H1 (cell line): ENCODE results near the gene ZGLP1. TPM values are rescaled to one million over a fixed set of nuclear protein-coding genes. Genes with fewer than 3 reads are reported as not detected.
A peak's percentile ranks its signal among the peaks of the same experiment; 100 is the strongest.

Source experiments
- CTCF ChIA-PET: fragments of 300-600 bp; sonication (Branson Sonifier 250); formaldehyde crosslinking; loops from one replicate; lab custom pipeline; 2021; ENCODE audit not compliant: partially characterized antibody; lab: Charles Lee
- POLR2A ChIA-PET: fragments of 300-600 bp; sonication (Branson Sonifier 250); formaldehyde crosslinking; loops from one replicate; lab custom pipeline; 2021; ENCODE audit warnings: inconsistent platforms; ENCODE audit not compliant: partially characterized antibody; lab: Charles Lee
- DNase-seq, 2 experiments: peaks; one replicate each; pipeline versions ENCODE4 v3.0.0 to v3.0.0-alpha.2; 2010 to 2022; ENCODE audit warnings: low spot score in 2 of 2, low read depth in 1 of 2, mixed read lengths in 1 of 2
- FAIRE-seq: peaks from 2 replicates; lab custom pipeline; 2011; peaks lifted over from hg19 to GRCh38; lab: Jason Lieb, UNC
- H2AFZ ChIP-seq: 2 replicates; pipeline ENCODE4 v1.8.1; 2012; ENCODE audit warnings: low read length, inconsistent platforms
- H2AK5ac ChIP-seq: 2 replicates; pipeline ENCODE4 v1.6.1; 2013; ENCODE audit warnings: low read depth, low read length
- H2BK120ac ChIP-seq: replicated peaks from 2 replicates; pipeline ENCODE3; 2013; ENCODE audit warnings: low read depth, low read length, inconsistent platforms
- H2BK12ac ChIP-seq: 2 replicates; pipeline ENCODE4 v1.6.1; 2013; ENCODE audit warnings: low read depth, low read length
- H2BK15ac ChIP-seq: 2 replicates; pipeline ENCODE4 v1.6.1; 2013; ENCODE audit warnings: low read length
- H2BK20ac ChIP-seq: 2 replicates; pipeline ENCODE4 v1.6.1; 2013; ENCODE audit warnings: low read length
- H2BK5ac ChIP-seq: 2 replicates; pipeline ENCODE4 v1.6.1; 2013; ENCODE audit warnings: low read depth, low read length
- H3K14ac ChIP-seq: 2 replicates; pipeline ENCODE4 v1.6.1; 2013; ENCODE audit warnings: inconsistent platforms; ENCODE audit not compliant: insufficient read length
- H3K18ac ChIP-seq: 2 replicates; pipeline ENCODE4 v1.6.1; 2013; ENCODE audit warnings: low read length; ENCODE audit errors: extremely low read depth
- H3K23ac ChIP-seq: 2 replicates; pipeline ENCODE4 v1.6.1; 2013; ENCODE audit warnings: inconsistent platforms; ENCODE audit not compliant: insufficient read length
- H3K23me2 ChIP-seq: 2 replicates; pipeline ENCODE4 v1.6.1; 2013; ENCODE audit warnings: low read depth, low read length
- H3K27ac ChIP-seq: 2 replicates; pipeline ENCODE4 v1.6.1; 2011; ENCODE audit warnings: low read depth, low read length, inconsistent platforms
- H3K27me3 ChIP-seq, 4 experiments: replicated peaks in 1 of 4; 1 replicate in 1 of 4; 2 replicates in 3 of 4; pipeline versions ENCODE4 v1.6.1 to v1.8.1; 2011 to 2013; ENCODE audit warnings: low read length in 3 of 4, mild to moderate bottlenecking in 3 of 4, inconsistent platforms in 2 of 4, mixed read lengths in 2 of 4, moderate library complexity in 1 of 4; ENCODE audit not compliant: control insufficient read depth in 3 of 4, insufficient read depth in 3 of 4; ENCODE audit errors: extremely low read depth in 1 of 4
- H3K36me3 ChIP-seq, 4 experiments: 2 replicates each; pipeline versions ENCODE4 v1.6.1 to v1.8.1; 2011 to 2013; ENCODE audit warnings: mild to moderate bottlenecking in 4 of 4, low read length in 3 of 4, moderate library complexity in 2 of 4, control low read depth in 1 of 4, inconsistent platforms in 1 of 4; ENCODE audit not compliant: insufficient read depth in 4 of 4, control insufficient read depth in 2 of 4
- H3K4ac ChIP-seq: replicated peaks from 2 replicates; pipeline ENCODE3; 2013; ENCODE audit warnings: low read length, low read depth, mixed read lengths, inconsistent platforms; ENCODE audit not compliant: insufficient read length
- H3K4me1 ChIP-seq, 4 experiments: replicated peaks in 1 of 4; 1 replicate in 1 of 4; 2 replicates in 3 of 4; pipeline versions ENCODE4 v1.6.1 to v1.8.1; 2011 to 2013; ENCODE audit warnings: low read length in 3 of 4, inconsistent platforms in 2 of 4, mixed read lengths in 1 of 4; ENCODE audit not compliant: insufficient read depth in 4 of 4, control insufficient read depth in 3 of 4
- H3K4me2 ChIP-seq, 2 experiments: 2 replicates each; pipeline versions ENCODE4 v1.6.1 to v1.8.1; 2011 to 2013; ENCODE audit warnings: low read depth in 2 of 2, low read length in 2 of 2, control low read depth in 1 of 2, inconsistent platforms in 1 of 2, mild to moderate bottlenecking in 1 of 2; ENCODE audit not compliant: insufficient read depth in 1 of 2
- H3K4me3 ChIP-seq, 4 experiments: fragments of 200-600, 300-600 bp in 1 of 4; sonication (generic), shearing (Covaris generic), sonication (Bioruptor Twin) in 1 of 4; 2 replicates each; pipeline versions ENCODE4 v1.5.1 to v1.8.1; 2011 to 2016; ENCODE audit warnings: low read length in 4 of 4, low read depth in 3 of 4, control low read depth in 2 of 4, inconsistent platforms in 2 of 4, mild to moderate bottlenecking in 2 of 4, mixed read lengths in 1 of 4, moderate library complexity in 1 of 4; ENCODE audit not compliant: insufficient read depth in 2 of 4; ENCODE audit errors: extremely low read depth in 1 of 4
- H3K56ac ChIP-seq: replicated peaks from 2 replicates; pipeline ENCODE3; 2013; ENCODE audit warnings: low read depth, mild to moderate bottlenecking, mixed read lengths, low read length, inconsistent platforms; ENCODE audit not compliant: insufficient read length
- H3K79me1 ChIP-seq: 2 replicates; pipeline ENCODE4 v1.6.1; 2013; ENCODE audit warnings: low read depth, low read length, control low read depth
- H3K79me2 ChIP-seq, 2 experiments: 2 replicates each; pipeline versions ENCODE4 v1.6.1 to v1.8.1; 2012 to 2013; ENCODE audit warnings: low read length in 2 of 2, mild to moderate bottlenecking in 2 of 2, inconsistent platforms in 1 of 2; ENCODE audit not compliant: insufficient read depth in 2 of 2, control insufficient read depth in 1 of 2
- H3K9ac ChIP-seq, 4 experiments: replicated peaks in 1 of 4; 1 replicate in 1 of 4; 2 replicates in 3 of 4; pipeline versions ENCODE4 v1.6.1 to v1.8.1; 2011 to 2013; ENCODE audit warnings: low read depth in 3 of 4, low read length in 3 of 4, control low read depth in 2 of 4, mild to moderate bottlenecking in 2 of 4, moderate library complexity in 2 of 4, inconsistent platforms in 1 of 4; ENCODE audit errors: extremely low read depth in 1 of 4
- H3K9me3 ChIP-seq, 2 experiments: 2 replicates each; pipeline versions ENCODE4 v1.6.1 to v1.8.1; 2012 to 2013; ENCODE audit warnings: mild to moderate bottlenecking in 2 of 2, moderate library complexity in 2 of 2, control low read depth in 1 of 2, inconsistent platforms in 1 of 2, low read depth in 1 of 2, low read length in 1 of 2, mixed read lengths in 1 of 2; ENCODE audit not compliant: insufficient read depth in 2 of 2
- H4K20me1 ChIP-seq, 2 experiments: replicated peaks in 1 of 2; 2 replicates each; pipeline versions ENCODE3 to v1.8.1; 2011 to 2013; ENCODE audit warnings: inconsistent platforms in 2 of 2, low read length in 2 of 2, mild to moderate bottlenecking in 1 of 2; ENCODE audit not compliant: insufficient read depth in 2 of 2, control insufficient read depth in 1 of 2
- H4K5ac ChIP-seq: 2 replicates; pipeline ENCODE4 v1.6.1; 2013; ENCODE audit warnings: low read length, low read depth, mixed read lengths, inconsistent platforms; ENCODE audit not compliant: insufficient read length
- H4K8ac ChIP-seq: 2 replicates; pipeline ENCODE4 v1.8.0; 2013; ENCODE audit warnings: mild to moderate bottlenecking, moderate library complexity, low read length, inconsistent platforms; ENCODE audit not compliant: insufficient read depth; ENCODE audit errors: extremely low read depth
- H4K91ac ChIP-seq: replicated peaks from 2 replicates; pipeline ENCODE3; 2013; ENCODE audit warnings: low read length, mixed read lengths, inconsistent platforms; ENCODE audit not compliant: insufficient read length
- BACH1 ChIP-seq: IDR thresholded peaks from 2 replicates; pipeline ENCODE4 v1.6.1; 2012; ENCODE audit warnings: low read length, improper control_type of control experiment
- EZH2 ChIP-seq: fragments of 200-600 bp; sonication (generic); IDR thresholded peaks from 2 replicates; pipeline ENCODE4 v1.7.1; 2012; ENCODE audit warnings: low read depth, mild to moderate bottlenecking, moderate library complexity, low read length, inconsistent platforms; ENCODE audit not compliant: severe bottlenecking
- KDM4A ChIP-seq: IDR thresholded peaks from one replicate; pipeline ENCODE4 v1.7.1; 2012; ENCODE audit warnings: low read depth, mild to moderate bottlenecking, moderate library complexity, low read length, inconsistent platforms; ENCODE audit not compliant: severe bottlenecking
- POU5F1 ChIP-seq: IDR thresholded peaks from 2 replicates; pipeline ENCODE4 v1.6.1; 2011; ENCODE audit warnings: low read depth, mild to moderate bottlenecking, low read length, moderate library complexity
- RFX5 ChIP-seq: IDR thresholded peaks from 2 replicates; pipeline ENCODE4 v1.6.1; 2011; ENCODE audit warnings: low read depth, low read length, improper control_type of control experiment, borderline replicate concordance
- RNF2 ChIP-seq: fragments of 200-900, 300-1000 bp; sonication (generic); IDR thresholded peaks from 2 replicates; pipeline ENCODE4 v1.7.1; 2016; ENCODE audit warnings: borderline replicate concordance, low read depth, mild to moderate bottlenecking, antibody characterized with exemption, low read length; ENCODE audit not compliant: poor library complexity, severe bottlenecking; ENCODE audit errors: missing control alignments
- SUZ12 ChIP-seq: fragments of 200-600 bp; sonication (generic); IDR thresholded peaks from 2 replicates; pipeline ENCODE4 v1.6.1; 2012; ENCODE audit warnings: mild to moderate bottlenecking, inconsistent platforms, low read length, moderate library complexity, mixed read lengths
- WGBS, 2 experiments: shearing (Covaris generic) in 1 of 2; methylation state at CpG; one replicate each; pipeline versions ENCODE4 v1.1.6 to v1.1.7; 2013 to 2015; ENCODE audit warnings: low lambda C conversion rate in 2 of 2, mixed read lengths in 2 of 2, inconsistent platforms in 1 of 2, low coverage in 1 of 2, missing lambda C conversion rate in 1 of 2; ENCODE audit not compliant: insufficient replicate concordance in 2 of 2, insufficient coverage in 1 of 2, insufficient read length in 1 of 2; ENCODE audit errors: extremely low coverage in 1 of 2, missing lambda C conversion rate in 1 of 2; 5-methylcytosine and 5-hydroxymethylcytosine counted together
- polyA plus RNA-seq, 7 experiments: library from polyadenylated mRNA; depleted of rRNA in 3 of 7; stranded (reverse) in 5 of 7; unstranded in 2 of 7; fragments of >200 nt in 5 of 7; fragments of 200-250 nt in 2 of 7; gene quantifications; 1 replicate in 5 of 7; 2 replicates in 1 of 7; 4 replicates in 1 of 7; pipeline versions ENCODE4 v1.2.1 to v1.2.3, GENCODE V29; 2011 to 2013; ENCODE audit warnings: missing spikeins in 2 of 7, mixed read lengths in 2 of 7
- total RNA-seq: library from RNA; stranded (reverse); fragmentation: NEBNext Ultra II Directional; extraction: Animal tissue kit (Norgen Biotek cat#: 25700); gene quantifications from 2 replicates; pipeline ENCODE4 v1.2.1, GENCODE V29; 2021
- TF ChIP-seq, protein P1 (sequence below), 3 experiments: IDR thresholded peaks; 1 replicate in 2 of 3; 2 replicates in 1 of 3; pipeline versions ENCODE4 v1.5.1 to v1.6.1; 2011; ENCODE audit warnings: low read length in 3 of 3, mild to moderate bottlenecking in 3 of 3, inconsistent platforms in 2 of 3, low read depth in 1 of 3, moderate library complexity in 1 of 3; ENCODE audit not compliant: insufficient read depth in 1 of 3; ENCODE audit errors: control extremely low read depth in 1 of 3

The ZGLP1 gene
- total and polyA plus RNA-seq, 2 of the 8 experiments (the other 6 are each of a cell fraction or from before 2014, with no cell fraction given), result 4.2 to 5.1 TPM

DNA sequence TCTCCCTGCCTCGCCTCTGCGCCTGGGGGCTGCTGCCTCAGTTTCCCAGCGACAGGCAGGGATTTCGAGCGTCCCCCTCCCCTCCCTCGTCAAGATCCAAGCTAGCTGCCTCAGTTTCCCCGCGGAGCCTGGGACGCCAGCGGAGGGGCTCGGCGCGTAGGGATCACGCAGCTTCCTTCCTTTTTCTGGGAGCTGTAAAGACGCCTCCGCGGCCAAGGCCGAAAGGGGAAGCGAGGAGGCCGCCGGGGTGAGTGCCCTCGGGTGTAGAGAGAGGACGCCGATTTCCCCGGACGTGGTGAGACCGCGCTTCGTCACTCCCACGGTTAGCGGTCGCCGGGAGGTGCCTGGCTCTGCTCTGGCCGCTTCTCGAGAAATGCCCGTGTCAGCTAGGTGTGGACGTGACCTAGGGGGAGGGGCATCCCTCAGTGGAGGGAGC, 39.4 kb downstream of the ZGLP1 start:
- no peaks in the 10 kb centered on the region for H3K36me3 ChIP-seq
- H2BK5ac ChIP-seq, result 0 out of 2 replicates have a peak overlapping the region, but pooled peaks have one; percentile 9
- no peak overlapping the region for H3K27ac ChIP-seq
- no peak overlapping the region for H3K23ac ChIP-seq
- no peaks in the 10 kb centered on the region for H3K9me3 ChIP-seq
- peak overlapping the region; percentile 43; the same call in 1 of the 2 replicates for H2BK12ac ChIP-seq
- 19% methylated on average over 35 of the region's 37 CpGs; no CpG with 5 or more reads in 1 of the 2 experiments for WGBS, 2 experiments
- peak overlapping the region; percentile 80; the same call in 1 of the 2 replicates for H4K8ac ChIP-seq
- H2BK20ac ChIP-seq, result no peak overlapping the region
- H2BK120ac ChIP-seq, result no peak overlapping the region
- no peak overlapping the region for H3K56ac ChIP-seq
- POLR2A ChIA-PET, result interaction anchor here (0.8 to 3.3 kb wide), 14 partner anchors 10 to 153 kb away, joined by 3 to 28 read pairs (median 9); partner anchors contain the start of genes DNMT1, ICAM4, ICAM5 and RAVER1
- H3K18ac ChIP-seq, result peak overlapping the region; percentile 32; the same call in 1 of the 2 replicates
- no peaks in the 10 kb centered on the region for H3K79me2 ChIP-seq
- H2AFZ ChIP-seq, result no peak overlapping the region
- H3K4me1 ChIP-seq, result peaks cover 0 to 8% (median 5%) of the 10 kb centered on the region in 4 experiments; a peak in 5 of 7 replicates
- CTCF ChIA-PET, result interaction anchor here (0.8 to 9.4 kb wide), 23 partner anchors 11 to 145 kb away, joined by 3 to 122 read pairs (median 4); partner anchors contain the start of genes ICAM4 and ICAM5
- H4K20me1 ChIP-seq, result no peaks in the 10 kb centered on the region
- DNase-seq (peak in 1 of 2 experiments; percentile 57), FAIRE-seq (no peak)
- peak overlapping the region; percentile 30 to 59 (median 38) for H3K4me3 ChIP-seq
- peak overlapping the region; percentile 70 to 75 for H3K4me2 ChIP-seq
- no peak overlapping the region for H4K5ac ChIP-seq
- H2BK15ac ChIP-seq, result 0 out of 2 replicates have a peak overlapping the region, but pooled peaks have one; percentile 8
- no peak overlapping the region for H3K14ac ChIP-seq
- no peak overlapping the region for H2AK5ac ChIP-seq
- H3K9ac ChIP-seq, result no peak overlapping the region; a peak in 1 of 7 replicates
- peak overlapping the region; percentile 33 for H3K4ac ChIP-seq
- peaks cover 9 to 25% (median 23%) of the 10 kb centered on the region in 4 experiments for H3K27me3 ChIP-seq
- peaks cover 11% of the 10 kb centered on the region; the same call in 1 of the 2 replicates for H3K23me2 ChIP-seq
- H4K91ac ChIP-seq, result peak overlapping the region; percentile 88
- no peaks in the 10 kb centered on the region for H3K79me1 ChIP-seq
- TF ChIP-seq KDM4A (peak; percentile 17), EZH2 (peak; percentile 40), POU5F1 (no peak), RFX5 (no peak), BACH1 (peak; percentile 60), RNF2 (peak; percentile 68), SUZ12 (peak; percentile 36; the same call in 1 of the 2 replicates)
- TF ChIP-seq, protein P1, sequence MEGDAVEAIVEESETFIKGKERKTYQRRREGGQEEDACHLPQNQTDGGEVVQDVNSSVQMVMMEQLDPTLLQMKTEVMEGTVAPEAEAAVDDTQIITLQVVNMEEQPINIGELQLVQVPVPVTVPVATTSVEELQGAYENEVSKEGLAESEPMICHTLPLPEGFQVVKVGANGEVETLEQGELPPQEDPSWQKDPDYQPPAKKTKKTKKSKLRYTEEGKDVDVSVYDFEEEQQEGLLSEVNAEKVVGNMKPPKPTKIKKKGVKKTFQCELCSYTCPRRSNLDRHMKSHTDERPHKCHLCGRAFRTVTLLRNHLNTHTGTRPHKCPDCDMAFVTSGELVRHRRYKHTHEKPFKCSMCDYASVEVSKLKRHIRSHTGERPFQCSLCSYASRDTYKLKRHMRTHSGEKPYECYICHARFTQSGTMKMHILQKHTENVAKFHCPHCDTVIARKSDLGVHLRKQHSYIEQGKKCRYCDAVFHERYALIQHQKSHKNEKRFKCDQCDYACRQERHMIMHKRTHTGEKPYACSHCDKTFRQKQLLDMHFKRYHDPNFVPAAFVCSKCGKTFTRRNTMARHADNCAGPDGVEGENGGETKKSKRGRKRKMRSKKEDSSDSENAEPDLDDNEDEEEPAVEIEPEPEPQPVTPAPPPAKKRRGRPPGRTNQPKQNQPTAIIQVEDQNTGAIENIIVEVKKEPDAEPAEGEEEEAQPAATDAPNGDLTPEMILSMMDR (IDR thresholded peaks at IDR 0.05; ENCODE audit: control extremely low read depth in 1 of 3, insufficient read depth in 1 of 3, low read depth in 1 of 3, low read length in 3 of 3), result no peak
